GM21360 (cell line): ENCODE data around the gene ZNF792.
"Not testable (repeated sequence)": the region's sequence is repeated elsewhere in the genome, so short reads cannot be mapped to it uniquely, and the experiment has no call there.

Experiments used
- ATAC-seq: cut with Tn5 transposase; IDR thresholded peaks from one replicate; pipeline ENCODE4 v1.9.1; 2021; ENCODE audit warnings: mild to moderate bottlenecking, moderate library complexity; ENCODE audit not compliant: unreplicated experiment

ZNF792 gene

GRCh38 chr19:34963573-34964406 lies at the start of gene ZNF792:
ZNF792 (minus strand) TSS chr19:34964229; CDS start chr19:34963662, 567 bp downstream.
- peak; percentile 57 for ATAC-seq

GRCh38 chr19:35013041-35013819 lies 49.2 kb upstream of the ZNF792 start:
- ATAC-seq, result no peak

- no peak for ATAC-seq
Observed at GRCh38 chr19:35011737-35012682, 48.0 kb upstream of the ZNF792 start.

- ATAC-seq, result no peak
Observed at GRCh38 chr19:35011091-35011689, 47.2 kb upstream of the ZNF792 start.

DNA sequence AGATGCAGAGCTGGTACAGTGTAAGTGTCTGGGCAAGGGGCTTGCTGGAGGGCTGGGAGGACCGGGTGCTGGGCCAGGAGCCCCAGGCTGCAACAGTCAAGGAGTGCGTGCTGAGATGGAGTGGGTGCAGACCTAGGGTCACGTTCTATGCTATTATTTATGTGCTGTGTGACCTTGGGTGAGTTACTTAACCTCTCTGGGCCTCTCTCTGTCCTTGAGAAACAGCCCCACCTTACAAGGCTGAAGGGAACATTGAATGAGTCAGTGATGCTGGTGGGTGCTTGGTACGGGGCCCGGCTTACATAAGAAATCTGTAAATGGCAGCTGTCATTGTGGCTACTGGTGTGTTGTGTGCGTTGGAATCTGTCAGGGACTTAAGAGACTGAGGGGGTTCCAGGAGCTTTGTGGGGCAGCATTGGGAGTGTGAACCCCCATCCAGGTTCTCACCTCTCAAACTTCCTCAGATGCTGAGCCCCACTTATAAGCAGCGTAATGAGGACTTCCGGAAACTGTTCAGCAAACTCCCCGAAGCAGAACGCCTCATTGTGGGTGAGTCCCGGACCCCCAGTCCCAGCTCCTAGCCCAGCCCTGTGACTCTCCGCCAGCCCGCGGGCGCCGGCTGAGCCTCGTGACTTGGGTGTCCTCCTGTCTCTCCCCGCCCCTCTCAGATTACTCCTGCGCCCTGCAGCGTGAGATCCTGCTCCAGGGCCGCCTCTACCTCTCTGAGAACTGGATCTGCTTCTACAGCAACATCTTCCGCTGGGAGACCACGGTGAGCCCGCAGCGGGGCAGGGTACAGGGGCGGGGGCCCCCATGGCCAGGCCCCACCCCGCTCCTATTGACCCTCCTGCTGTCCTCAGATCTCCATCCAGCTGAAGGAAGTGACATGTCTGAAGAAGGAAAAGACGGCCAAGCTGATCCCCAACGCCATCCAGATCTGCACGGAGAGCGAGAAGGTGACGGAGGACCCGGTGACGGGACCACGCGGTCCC lies 45.7 kb upstream of the ZNF792 start:
- no peak for ATAC-seq

- no peak for ATAC-seq
Observed at GRCh38 chr19:35008891-35009341, 44.9 kb upstream of the ZNF792 start.

- not testable (repeated sequence) for ATAC-seq
Observed at GRCh38 chr19:35007427-35007826, 43.4 kb upstream of the ZNF792 start.

DNA sequence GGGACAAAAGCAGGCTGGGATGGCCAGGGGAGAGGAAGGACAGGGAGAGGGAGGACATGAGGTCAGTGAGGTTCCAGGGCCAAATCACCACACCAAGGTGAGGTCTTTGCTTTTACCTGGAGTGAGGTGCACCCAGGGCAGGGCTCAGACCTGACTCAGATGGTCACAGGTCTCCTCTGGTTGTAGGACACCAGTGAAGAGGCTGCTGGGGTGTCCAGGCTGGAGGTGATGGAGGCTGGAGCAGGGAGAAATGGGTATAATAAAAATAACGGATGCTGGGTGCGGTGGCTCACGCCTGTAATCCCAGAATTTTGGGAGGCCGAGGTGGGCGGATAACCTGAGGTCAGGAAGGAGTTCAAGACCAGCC lies 43.0 kb upstream of the ZNF792 start:
- no peak for ATAC-seq

DNA sequence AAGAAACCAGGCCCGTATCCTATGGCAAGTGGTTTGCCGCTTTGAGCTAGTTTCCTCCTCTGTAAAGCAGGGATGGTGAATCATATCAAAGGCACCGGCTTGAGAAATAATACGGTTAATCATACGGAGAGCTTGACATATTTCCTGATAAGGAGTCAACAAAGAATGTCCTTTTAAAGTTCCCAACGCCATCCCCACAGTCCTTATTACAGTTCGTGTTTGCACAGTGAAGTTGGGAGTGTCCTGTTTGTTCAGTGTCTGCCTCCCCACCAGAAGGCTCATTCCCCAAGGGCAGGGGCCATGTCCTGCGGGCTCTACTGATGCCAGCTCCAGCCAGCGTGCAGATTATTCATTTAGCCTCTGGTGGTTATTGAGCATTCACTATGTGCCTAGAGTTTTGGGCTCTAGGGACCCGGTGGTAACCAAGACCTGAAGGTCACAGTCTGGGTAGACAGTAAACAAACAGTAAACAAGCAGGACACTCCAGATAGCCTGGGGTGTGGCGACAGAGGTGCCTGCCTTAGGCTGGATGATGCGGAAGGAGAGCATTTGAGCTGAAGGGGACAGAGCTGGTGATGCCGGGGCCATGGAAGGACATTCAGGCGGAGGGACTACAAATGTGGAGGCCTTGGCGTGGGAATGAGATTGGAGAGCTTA lies 42.4 kb upstream of the ZNF792 start:
- no peak for ATAC-seq

- ATAC-seq, result not testable (repeated sequence)
Observed at GRCh38 chr19:35006007-35006341, 41.9 kb upstream of the ZNF792 start.

- ATAC-seq, result no peak
Observed at GRCh38 chr19:35005256-35005977, 41.4 kb upstream of the ZNF792 start.

DNA sequence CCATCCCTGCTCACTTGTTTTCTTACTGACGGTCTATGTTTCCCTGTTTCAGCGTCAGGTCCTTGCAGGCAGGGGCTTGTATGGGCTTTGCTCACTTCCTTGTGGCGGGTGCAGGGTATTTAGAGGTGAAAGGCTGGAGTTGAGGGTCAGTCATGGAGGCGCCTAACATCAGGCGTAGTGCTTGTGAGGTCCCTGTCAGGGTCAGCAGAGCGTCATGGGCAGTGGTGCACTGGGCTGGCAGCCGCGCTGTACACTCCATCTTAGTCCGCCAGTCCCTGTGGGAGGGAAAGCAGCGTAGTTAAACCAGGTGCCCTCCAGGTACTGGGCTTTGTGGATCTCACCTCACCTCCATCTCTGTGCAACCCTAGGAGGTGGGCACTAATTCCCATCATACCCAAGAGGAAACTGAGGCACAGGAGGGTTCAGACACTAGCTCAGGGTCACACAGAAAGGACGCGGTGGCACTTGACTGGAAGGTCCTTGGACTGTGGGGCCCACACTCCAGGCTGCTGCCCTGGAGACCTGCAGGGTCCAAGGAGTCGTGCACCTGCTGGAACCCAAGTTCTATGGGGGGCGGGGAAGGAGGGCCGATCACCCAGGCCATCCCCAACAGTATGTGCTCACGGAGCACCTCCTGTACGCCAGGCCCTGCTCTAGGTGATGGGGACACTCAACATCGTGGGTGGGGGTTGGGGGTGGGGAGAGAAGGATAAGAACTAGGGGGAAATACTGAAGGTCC lies 40.7 kb upstream of the ZNF792 start:
- no peak for ATAC-seq

DNA sequence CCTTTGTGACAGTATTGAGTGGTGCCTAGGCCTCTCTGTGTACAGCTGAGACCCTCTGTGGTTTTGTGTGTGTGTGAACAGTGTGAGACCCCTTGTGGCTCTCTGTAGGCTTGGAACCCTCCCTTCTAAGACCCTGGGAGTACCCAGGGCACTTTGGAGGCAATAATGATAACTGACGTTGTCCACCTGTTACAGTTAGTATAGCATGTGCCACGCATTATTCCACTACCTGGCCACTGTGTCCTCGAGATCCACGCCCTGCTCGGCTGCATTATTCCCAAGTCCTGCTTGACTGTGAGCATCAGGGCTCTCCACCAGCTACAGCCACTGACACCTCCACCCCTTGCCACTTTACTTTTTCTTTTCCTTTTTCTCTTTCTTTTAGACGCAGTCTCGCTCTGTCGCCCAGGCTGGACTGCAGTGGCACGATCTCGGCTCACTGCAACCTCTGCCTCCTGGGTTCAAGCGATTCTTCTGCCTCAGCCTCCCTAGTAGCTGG lies 38.1 kb upstream of the ZNF792 start:
- ATAC-seq, result no peak

- no peak for ATAC-seq
Observed at GRCh38 chr19:35000647-35001501, 36.8 kb upstream of the ZNF792 start.

DNA sequence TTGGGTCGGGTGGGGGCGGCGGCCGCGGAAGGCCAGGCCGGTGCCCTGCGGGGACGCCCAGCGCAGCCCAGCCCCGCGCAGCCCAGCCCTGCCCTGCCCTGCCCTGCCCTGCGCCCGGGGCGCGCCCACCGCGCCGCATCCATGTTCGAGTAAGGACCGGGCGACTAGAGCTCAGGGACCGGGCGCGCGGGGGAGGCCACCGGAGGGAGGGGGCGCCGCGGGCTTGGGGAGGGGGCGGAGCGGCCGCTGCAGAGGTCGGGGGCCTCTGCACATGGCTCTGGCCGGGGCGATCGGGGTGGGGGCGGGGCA lies 36.3 kb upstream of the ZNF792 start:
- ATAC-seq, result no peak

- ATAC-seq, result peak; percentile 43
Observed at GRCh38 chr19:34999498-35000337, 35.7 kb upstream of the ZNF792 start, which contains the start of gene GRAMD1A. GRAMD1A (plus strand) TSS chr19:35000323; CDS start chr19:35000479, 156 bp downstream.
